ENCODE results near the gene SFSWAP.
"Not testable (repeated sequence)": the region's sequence is repeated elsewhere in the genome, so short reads cannot be mapped to it uniquely, and the experiment has no call there.

The SFSWAP gene

DNA sequence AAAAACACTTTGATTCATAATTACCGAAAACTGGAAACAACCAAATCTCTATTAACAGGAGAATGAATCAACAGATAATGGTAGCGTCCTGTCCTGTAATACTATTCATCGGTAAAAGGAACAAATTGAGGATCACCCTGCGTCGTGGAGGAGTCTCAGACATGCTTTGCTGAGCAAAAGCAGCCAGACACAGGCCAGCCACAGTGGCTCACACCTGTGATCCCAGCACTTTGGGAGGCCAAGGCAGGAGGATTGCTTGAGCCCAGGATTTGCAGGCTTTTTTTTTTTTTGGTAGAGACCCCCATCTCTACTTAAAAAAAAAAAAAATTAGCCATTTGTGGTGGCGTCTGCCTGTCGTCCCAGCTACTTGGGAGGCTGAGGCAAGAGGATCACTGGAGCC lies 83.2 kb downstream of the SFSWAP start:
- DNase-seq = no peak

GRCh38 chr12:131794573-131794972 lies 83.7 kb downstream of the SFSWAP start:
- DNase-seq = no peak

- DNase-seq = no peak
These were observed 84.2 kb downstream of the SFSWAP start for GRCh38 chr12:131795064-131795463.

- no peak for DNase-seq
These were observed 85.0 kb downstream of the SFSWAP start for GRCh38 chr12:131795690-131796410.

DNA sequence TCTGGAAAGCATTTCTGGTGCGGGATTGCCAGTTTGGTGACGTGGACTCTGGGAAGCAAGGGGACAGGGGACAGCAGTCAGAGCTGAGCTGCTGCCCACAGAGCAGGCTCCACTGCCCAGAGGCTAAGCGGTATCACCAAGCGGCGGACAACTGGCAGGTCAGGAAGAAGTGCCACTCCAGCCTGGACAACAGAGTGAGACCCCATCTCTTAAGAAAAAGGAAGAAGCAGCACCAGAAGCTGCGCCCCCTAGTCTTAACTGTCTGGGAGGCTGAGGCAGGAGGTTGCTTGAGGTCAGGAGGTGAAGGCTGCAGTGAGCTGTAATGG lies 85.5 kb downstream of the SFSWAP start:
- no peak for DNase-seq

GRCh38 chr12:131796754-131797587 lies 86.1 kb downstream of the SFSWAP start:
- DNase-seq = no peak

GRCh38 chr12:131797588-131797934 lies 86.7 kb downstream of the SFSWAP start:
- no peak for DNase-seq

GRCh38 chr12:131799195-131799594 lies 88.3 kb downstream of the SFSWAP start:
- no peak for DNase-seq

DNA sequence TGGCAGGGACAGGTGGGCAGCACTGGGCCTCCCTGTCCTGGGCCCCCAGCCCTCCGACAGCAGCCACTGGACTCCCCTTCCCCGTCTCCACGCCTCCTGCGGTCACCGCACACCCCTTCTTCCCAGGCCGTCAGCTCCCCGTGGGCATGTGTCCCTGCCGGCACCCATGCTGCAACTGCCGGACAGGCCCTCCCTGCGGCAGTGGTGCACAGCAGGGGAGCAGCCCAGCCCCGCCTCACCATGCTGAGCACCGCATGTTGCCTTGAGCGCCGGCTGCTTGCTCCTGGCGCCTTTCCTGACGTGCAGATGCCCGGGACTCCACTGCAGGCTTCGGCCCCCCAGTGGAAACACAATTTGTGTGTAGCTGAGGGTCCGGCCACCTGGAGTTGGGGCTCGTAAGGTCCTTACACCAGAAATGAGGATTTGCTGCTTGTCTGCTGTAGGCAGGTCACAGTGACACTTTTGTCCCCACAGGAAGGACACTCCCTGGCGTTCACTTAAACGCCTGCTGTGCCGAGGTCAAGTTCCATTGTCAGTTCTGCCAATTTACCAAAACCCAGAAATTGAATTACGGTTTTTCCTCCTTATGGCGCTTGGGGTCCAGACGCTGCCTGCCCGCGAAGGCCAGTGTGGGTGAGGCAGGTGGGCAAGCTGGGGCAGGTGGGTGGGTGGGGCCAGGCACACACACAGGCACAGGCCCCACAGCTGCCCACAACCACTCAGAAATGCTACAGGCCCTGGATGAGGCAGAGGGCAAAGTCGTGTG lies 89.1 kb downstream of the SFSWAP start:
- no peak for DNase-seq

DNA sequence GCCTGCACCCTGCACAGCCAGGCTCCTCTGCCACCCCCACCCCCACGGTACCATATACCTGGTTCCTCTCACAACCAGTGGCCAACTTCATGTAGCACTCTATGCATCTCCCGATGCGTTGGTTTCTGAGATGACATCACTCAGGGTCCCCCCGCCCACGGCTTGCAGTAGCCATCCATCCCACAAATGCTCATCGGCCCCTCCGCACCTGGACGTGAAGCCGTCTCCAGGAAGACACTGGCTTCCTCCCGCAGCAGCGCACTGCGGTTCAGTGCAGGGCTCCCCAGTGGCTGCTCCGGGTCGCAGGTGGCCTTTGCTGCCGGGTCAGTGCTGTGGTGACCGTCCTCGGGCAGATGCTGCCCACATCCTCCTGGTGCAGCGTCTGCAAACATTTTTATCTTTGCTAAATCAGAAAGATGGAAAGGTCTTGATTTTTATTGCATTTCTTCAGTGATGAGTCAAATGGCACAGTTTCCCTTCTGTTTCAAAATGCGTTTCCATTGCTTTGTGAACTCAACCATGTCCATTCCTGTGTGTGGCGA lies 89.8 kb downstream of the SFSWAP start:
- no peak for DNase-seq

GRCh38 chr12:131801254-131801866 lies 90.5 kb downstream of the SFSWAP start:
- no peak for DNase-seq

DNA sequence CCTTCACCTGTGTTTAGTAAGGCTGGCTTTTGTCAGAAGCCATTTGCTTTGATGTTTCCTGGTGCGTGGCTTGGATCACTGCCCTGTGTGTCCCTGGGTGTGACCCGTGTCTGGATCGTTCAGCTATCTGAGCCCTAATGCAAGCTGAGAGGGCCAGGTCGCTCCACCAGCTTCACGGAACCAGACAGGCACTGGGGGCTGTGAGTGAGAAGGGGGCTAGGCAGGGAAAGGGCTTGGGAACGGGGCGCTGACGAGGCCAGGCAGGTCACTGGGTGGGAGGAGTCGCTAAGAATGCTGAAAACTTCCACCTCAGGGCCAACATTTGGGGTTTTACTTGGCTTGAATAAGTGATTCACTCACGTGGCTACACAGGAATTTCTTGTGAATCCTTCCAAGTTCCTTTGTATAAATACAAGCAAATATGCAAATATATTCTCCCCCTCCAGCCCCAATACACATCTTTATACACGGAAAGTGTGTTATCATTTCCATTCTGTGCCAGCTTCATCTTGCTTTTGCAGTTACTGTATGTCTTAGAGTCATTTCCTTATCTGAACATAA lies 93.2 kb downstream of the SFSWAP start:
- no peak for DNase-seq

DNA sequence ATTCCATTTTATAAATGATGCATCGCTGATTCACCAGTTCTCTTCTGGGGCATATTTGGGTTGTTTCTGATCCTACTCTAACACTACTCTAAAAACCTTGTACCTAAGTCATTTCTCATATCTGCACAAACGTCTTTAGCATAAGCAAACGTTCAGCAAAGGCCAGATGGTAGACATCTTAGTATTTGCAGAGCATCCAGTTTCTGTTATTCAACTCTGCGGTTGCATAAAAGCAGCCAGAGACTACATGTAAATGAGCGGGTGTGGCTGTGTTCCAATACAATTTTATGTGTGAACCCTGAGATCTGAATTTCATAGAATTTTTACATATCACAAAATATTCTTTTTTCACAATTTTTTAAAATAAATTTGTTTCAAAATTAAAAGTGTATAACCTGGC lies 94.5 kb downstream of the SFSWAP start:
- no peak for DNase-seq

GRCh38 chr12:131806674-131807073 lies 95.8 kb downstream of the SFSWAP start:
- DNase-seq = no peak

- DNase-seq = no peak
These were observed 98.0 kb downstream of the SFSWAP start for GRCh38 chr12:131808744-131809371.

DNA sequence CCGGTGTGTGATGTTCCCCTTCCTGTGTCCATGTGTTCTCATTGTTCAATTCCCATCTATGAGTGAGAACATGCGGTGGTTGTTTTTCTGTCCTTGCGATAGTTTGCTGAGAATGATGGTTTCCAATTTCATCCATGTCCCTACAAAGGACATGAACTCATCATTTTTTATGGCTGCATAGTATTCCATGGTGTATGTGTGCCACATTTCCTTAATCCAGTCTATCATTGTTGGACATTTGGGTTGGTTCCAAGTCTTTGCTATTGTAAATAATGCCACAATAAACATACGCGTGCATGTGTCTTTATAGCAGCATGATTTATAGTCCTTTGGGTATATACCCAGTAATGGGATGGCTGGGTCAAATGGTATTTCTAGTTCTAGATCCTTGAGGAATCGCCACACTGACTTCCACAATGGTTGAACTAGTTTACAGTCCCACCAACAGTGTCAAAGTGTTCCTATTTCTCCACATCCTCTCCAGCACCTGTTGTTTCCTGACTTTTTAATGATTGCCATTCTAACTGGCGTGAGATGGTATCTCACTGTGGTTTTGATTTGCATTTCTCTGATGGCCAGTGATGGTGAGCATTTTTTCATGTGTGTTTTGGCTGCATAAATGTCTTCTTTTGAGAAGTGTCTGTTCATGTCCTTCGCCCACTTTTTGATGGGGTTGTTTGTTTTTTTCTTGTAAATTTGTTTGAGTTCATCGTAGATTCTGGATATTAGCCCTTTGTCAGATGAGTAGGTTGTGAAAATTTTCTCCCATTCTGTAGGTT lies 98.8 kb downstream of the SFSWAP start:
- not testable (repeated sequence) for DNase-seq

DNA sequence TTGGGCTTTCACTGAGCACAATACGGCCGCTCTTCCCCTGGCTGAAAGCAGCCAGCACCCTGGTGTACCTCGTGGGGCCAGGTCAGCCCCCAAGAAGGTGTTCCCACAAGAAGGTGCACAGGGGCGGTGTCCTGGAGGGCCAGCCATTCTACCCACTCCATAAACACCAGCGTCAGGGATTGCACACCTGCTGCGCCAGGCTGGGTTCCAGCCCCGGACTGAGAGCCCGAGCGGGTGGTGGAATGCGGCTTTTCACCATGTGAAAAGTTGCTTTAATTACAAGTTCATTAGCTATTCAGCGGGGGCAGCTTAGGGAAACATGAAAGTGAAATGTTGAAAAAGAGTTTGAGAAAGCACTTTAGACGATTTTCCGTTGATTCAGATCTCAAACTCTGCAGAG lies 99.8 kb downstream of the SFSWAP start:
- no peak for DNase-seq

DNA sequence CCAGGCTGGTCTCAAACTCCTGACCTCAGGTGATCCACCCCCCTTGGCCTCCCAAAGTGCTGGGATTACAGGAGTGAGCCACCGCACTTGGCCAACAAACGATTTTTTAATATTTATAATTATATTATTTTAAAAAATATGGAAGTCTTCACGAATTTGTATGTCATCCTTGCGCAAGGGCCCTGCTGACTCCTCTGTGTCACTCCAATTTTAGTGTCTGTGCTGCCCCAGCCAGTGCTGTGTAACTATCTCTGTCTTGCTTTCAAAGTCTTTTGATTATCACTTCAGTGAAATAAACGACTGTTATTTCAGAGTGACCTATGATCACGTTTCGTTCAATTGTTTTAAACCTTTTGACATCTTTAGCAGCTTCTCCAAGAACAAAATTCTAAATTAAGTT lies 104.2 kb downstream of the SFSWAP start:
- no peak for DNase-seq

DNA sequence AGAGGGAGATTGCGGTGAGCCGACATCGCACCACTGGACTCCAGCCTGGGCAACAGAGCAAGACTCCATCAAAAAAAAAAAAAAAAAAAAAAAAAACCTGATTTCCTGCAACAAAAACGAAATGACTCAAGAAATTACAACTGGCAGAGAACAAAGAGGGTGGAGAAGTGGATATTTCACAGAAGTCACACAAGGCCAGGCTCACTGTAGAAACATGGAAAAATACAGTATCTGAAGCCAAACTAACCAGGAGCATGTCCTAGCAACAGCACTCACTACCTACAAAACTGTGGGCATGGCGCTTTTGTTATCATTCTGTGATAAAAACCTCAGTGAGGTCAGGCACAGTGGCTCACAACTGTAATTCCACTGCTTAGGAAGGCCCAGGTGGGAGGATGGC lies 105.6 kb downstream of the SFSWAP start:
- no peak for DNase-seq

DNA sequence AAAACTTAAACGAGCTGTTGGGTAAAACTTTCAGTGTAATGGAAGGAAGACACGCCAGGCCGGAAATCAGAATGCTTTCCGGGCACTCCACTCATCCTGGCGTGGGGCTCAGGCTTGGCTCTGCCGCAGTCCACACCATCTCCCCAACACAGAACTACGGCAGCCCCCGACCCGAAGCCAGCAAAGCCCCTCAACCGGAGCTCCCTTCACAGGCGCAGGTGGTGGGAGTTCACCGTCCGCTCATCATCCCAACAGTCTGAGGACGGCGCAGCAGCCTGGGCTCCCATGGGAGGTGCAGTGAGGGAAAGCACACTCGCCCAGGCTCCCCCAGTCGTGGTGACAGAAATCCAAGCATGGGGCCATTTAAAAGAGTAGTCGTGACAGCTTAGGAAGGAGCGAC lies 106.4 kb downstream of the SFSWAP start:
- no peak for DNase-seq

GRCh38 chr12:131818821-131819585 lies 108.1 kb downstream of the SFSWAP start:
- DNase-seq = no peak
